IMR-90 (cell line): ENCODE measurements around the gene TAS2R42. TPM values are rescaled to one million over a fixed set of nuclear protein-coding genes. Genes with fewer than 3 reads are reported as not detected.

Source experiments
- ATAC-seq: fragments of 200-7000 bp; cut with Tn5 transposase; 2 replicates; pipeline ENCODE4 v1.9.1; 2020; ENCODE audit warnings: low read depth, mild to moderate bottlenecking, moderate library complexity
- BruUV-seq: library from RNA; stranded (reverse); fragments of 400-500 nt; replicated peaks from 2 replicates; lab custom pipeline; 2021; lab: Mats Ljungman, UMichigan
- CTCF ChIA-PET: fragments of 300-600 bp; formaldehyde crosslinking; extraction: SDS; loops from one replicate; lab custom pipeline; 2021; ENCODE audit warnings: antibody characterized with exemption; lab: Yijun Ruan, JAX
- POLR2A ChIA-PET: fragments of 300-600 bp; sonication (Branson Sonifier 250); formaldehyde crosslinking; loops from one replicate; lab custom pipeline; 2022; ENCODE audit warnings: antibody characterized with exemption; ENCODE audit not compliant: unreplicated experiment; lab: Charles Lee
- DNase-seq: peaks from one replicate; pipeline ENCODE4 v3.0.0; 2013
- H2AFZ ChIP-seq: replicated peaks from 2 replicates; pipeline ENCODE3; 2013; ENCODE audit warnings: low read length, mild to moderate bottlenecking; ENCODE audit not compliant: poor library complexity
- H2AK5ac ChIP-seq: 2 replicates; pipeline ENCODE4 v1.6.1; 2013; ENCODE audit warnings: low read depth, low read length, inconsistent platforms
- H2AK9ac ChIP-seq: replicated peaks from 2 replicates; pipeline ENCODE3; 2013; ENCODE audit warnings: mild to moderate bottlenecking, low read depth, low read length, moderate library complexity; ENCODE audit not compliant: poor library complexity
- H2BK120ac ChIP-seq: 2 replicates; pipeline ENCODE4 v1.6.1; 2013; ENCODE audit warnings: low read depth, low read length, inconsistent platforms
- H2BK15ac ChIP-seq: 3 replicates; pipeline ENCODE4 v1.6.1; 2013; ENCODE audit warnings: low read depth, low read length, inconsistent platforms
- H2BK20ac ChIP-seq: 2 replicates; pipeline ENCODE4 v1.6.1; 2013; ENCODE audit warnings: low read depth, mild to moderate bottlenecking, inconsistent platforms, low read length, moderate library complexity
- H2BK5ac ChIP-seq: 2 replicates; pipeline ENCODE4 v1.6.1; 2013; ENCODE audit warnings: mild to moderate bottlenecking, low read depth, low read length, inconsistent platforms; ENCODE audit not compliant: poor library complexity, severe bottlenecking
- H3K14ac ChIP-seq: replicated peaks from 2 replicates; pipeline ENCODE4 v1.6.1; 2013; ENCODE audit warnings: low read depth, low read length, inconsistent platforms
- H3K18ac ChIP-seq: 2 replicates; pipeline ENCODE4 v1.6.1; 2013; ENCODE audit warnings: low read depth, low read length, control low read depth
- H3K23ac ChIP-seq: 2 replicates; pipeline ENCODE4 v1.6.1; 2013; ENCODE audit warnings: low read depth, low read length, inconsistent platforms
- H3K27ac ChIP-seq: 2 replicates; pipeline ENCODE4 v1.5.1; 2013; ENCODE audit warnings: mild to moderate bottlenecking, control low read depth, low read length; ENCODE audit not compliant: insufficient read depth
- H3K27me3 ChIP-seq: 2 replicates; pipeline ENCODE4 v1.6.1; 2013; ENCODE audit warnings: low read length; ENCODE audit not compliant: control insufficient read depth, insufficient read depth
- H3K36me3 ChIP-seq: 2 replicates; pipeline ENCODE4 v1.6.1; 2013; ENCODE audit warnings: low read length, mixed read lengths; ENCODE audit not compliant: control insufficient read depth, insufficient read depth
- H3K4ac ChIP-seq: 2 replicates; pipeline ENCODE4 v1.6.1; 2013; ENCODE audit warnings: low read depth, low read length, inconsistent platforms
- H3K4me1 ChIP-seq: 2 replicates; pipeline ENCODE4 v1.6.1; 2013; ENCODE audit warnings: low read length, mixed read lengths; ENCODE audit not compliant: control insufficient read depth, insufficient read depth
- H3K4me2 ChIP-seq: 2 replicates; pipeline ENCODE4 v1.6.1; 2013; ENCODE audit warnings: low read depth, mild to moderate bottlenecking, control low read depth, low read length, moderate library complexity
- H3K4me3 ChIP-seq: 2 replicates; pipeline ENCODE4 v1.5.1; 2013; ENCODE audit warnings: low read depth, mild to moderate bottlenecking, control low read depth, low read length, moderate library complexity; ENCODE audit not compliant: insufficient read depth
- H3K56ac ChIP-seq: 2 replicates; pipeline ENCODE4 v1.6.1; 2013; ENCODE audit warnings: low read length, inconsistent platforms; ENCODE audit not compliant: insufficient read depth; ENCODE audit errors: extremely low read depth
- H3K79me1 ChIP-seq, 2 experiments: 2 replicates each; pipeline ENCODE4 v1.6.1; 2013; ENCODE audit warnings: low read length in 2 of 2, inconsistent platforms in 1 of 2, low read depth in 1 of 2
- H3K9ac ChIP-seq: 2 replicates; pipeline ENCODE4 v1.6.1; 2013; ENCODE audit warnings: low read depth, low read length, control low read depth
- H3K9me1 ChIP-seq: 2 replicates; pipeline ENCODE4 v1.6.1; 2013; ENCODE audit warnings: low read length, inconsistent platforms; ENCODE audit not compliant: insufficient read depth
- H3K9me3 ChIP-seq: 2 replicates; pipeline ENCODE4 v1.6.1; 2013; ENCODE audit warnings: low read length; ENCODE audit not compliant: control insufficient read depth, insufficient read depth
- H4K20me1 ChIP-seq: 2 replicates; pipeline ENCODE4 v1.6.1; 2013; ENCODE audit warnings: low read length, inconsistent platforms; ENCODE audit not compliant: insufficient read depth
- H4K5ac ChIP-seq: 2 replicates; pipeline ENCODE4 v1.6.1; 2013; ENCODE audit warnings: mild to moderate bottlenecking, low read depth, low read length, control low read depth
- H4K8ac ChIP-seq, 2 experiments: 2 replicates each; pipeline ENCODE4 v1.6.1; 2013; ENCODE audit warnings: low read depth in 2 of 2, low read length in 2 of 2, control low read depth in 1 of 2, inconsistent platforms in 1 of 2
- H4K91ac ChIP-seq: 2 replicates; pipeline ENCODE4 v1.6.1; 2013; ENCODE audit warnings: low read depth, low read length, inconsistent platforms; ENCODE audit not compliant: insufficient read depth
- CEBPB ChIP-seq: IDR thresholded peaks from 2 replicates; pipeline ENCODE4 v1.6.1; 2012; ENCODE audit warnings: low read depth, low read length, improper control_type of control experiment
- CHD1 ChIP-seq: IDR thresholded peaks from 2 replicates; pipeline ENCODE4 v1.6.1; 2012; ENCODE audit warnings: low read depth, low read length, improper control_type of control experiment
- FOS ChIP-seq: fragments of 150-350 bp; IDR thresholded peaks from 2 replicates; pipeline ENCODE4 v1.6.1; 2016; ENCODE audit warnings: low read depth, low read length
- MAFK ChIP-seq: IDR thresholded peaks from 2 replicates; pipeline ENCODE4 v1.6.1; 2012; ENCODE audit warnings: low read depth, low read length, improper control_type of control experiment
- MAZ ChIP-seq: IDR thresholded peaks from 2 replicates; pipeline ENCODE4 v1.6.1; 2012; ENCODE audit warnings: low read depth, mild to moderate bottlenecking, low read length, improper control_type of control experiment, moderate library complexity, borderline replicate concordance
- POLR2A ChIP-seq: IDR thresholded peaks from 2 replicates; pipeline ENCODE4 v1.6.1; 2012; ENCODE audit warnings: mild to moderate bottlenecking, low read depth, low read length
- WGBS, 2 experiments: methylation state at CpG; one replicate each; pipeline versions ENCODE4 v1.1.5 to v1.1.7; 2013; ENCODE audit warnings: missing lambda C conversion rate in 2 of 2; ENCODE audit not compliant: insufficient read length in 1 of 2; ENCODE audit errors: extremely low coverage in 2 of 2; 5-methylcytosine and 5-hydroxymethylcytosine counted together
- dilution Hi-C: fragments of 300-500 bp; cut with HindIII; formaldehyde crosslinking; loops from one replicate; pipeline ENCODE4 v1.14.3; 2018; ENCODE audit warnings: low sequenced_read_pairs; ENCODE audit not compliant: unreplicated experiment
- in situ Hi-C: fragments of 300-500 bp; cut with MboI; formaldehyde crosslinking; loops from 3 replicates; pipeline ENCODE4 v1.14.3; 2019; ENCODE audit warnings: low sequenced_read_pairs, inconsistent platforms, mixed read lengths
- intact Hi-C: fragments of 100-400 bp; cut with micrococcal nuclease; formaldehyde crosslinking; loops from 2 replicates; pipeline ENCODE4 v1.10.0; 2022
- polyA plus RNA-seq, 3 experiments: library from polyadenylated mRNA; depleted of rRNA; stranded (reverse); fragments of >200 nt; gene quantifications; 2 replicates each; pipeline ENCODE4 v1.2.3, GENCODE V29; 2012; ENCODE audit warnings: low replicate concordance in 1 of 3
- total RNA-seq: library from RNA; depleted of rRNA; stranded (reverse); fragments of >200 nt; gene quantifications from 2 replicates; pipeline ENCODE4 v1.2.3, GENCODE V29; 2012
- TF ChIP-seq, protein P1 (sequence below): conservative IDR thresholded peaks from 2 replicates; pipeline ENCODE4 v1.5.1; 2012; ENCODE audit warnings: mild to moderate bottlenecking, low read depth, low read length, improper control_type of control experiment
- TF ChIP-seq, protein P2 (sequence below): fragments of 150-350 bp; IDR thresholded peaks from 2 replicates; pipeline ENCODE4 v1.6.1; 2016; ENCODE audit warnings: low read depth, mild to moderate bottlenecking, low read length, moderate library complexity, borderline replicate concordance

TAS2R42 gene
- total and polyA plus RNA-seq, 2 of the 4 experiments (the other 2 are of a cell fraction), result not detected

DNA sequence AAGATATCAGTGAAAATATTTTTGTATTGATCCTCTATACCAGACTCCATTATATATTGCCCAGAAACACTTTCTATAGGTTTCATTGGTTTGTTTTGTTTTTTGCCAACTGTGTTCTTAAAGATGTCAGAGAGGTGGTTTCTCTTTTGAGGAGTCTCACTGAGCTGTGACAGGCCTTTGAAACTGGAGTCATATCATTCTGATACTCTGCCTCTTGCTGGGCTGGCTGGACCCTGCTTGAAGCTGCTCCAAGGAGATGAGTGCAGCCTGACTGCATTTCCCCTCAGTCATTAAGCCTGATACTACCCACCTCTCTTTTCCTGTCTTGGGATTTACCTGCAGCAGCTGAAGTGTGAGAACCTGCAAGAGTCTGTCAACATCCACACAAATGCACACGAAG, 35.9 kb downstream of the TAS2R42 start:
- CTCF ChIA-PET, result no interaction called here
- dilution Hi-C loops, result no loop called here
- peaks cover 9 to 17% of the 10 kb centered on the region in 2 experiments; a peak in 3 of 4 replicates for H3K79me1 ChIP-seq

More for the DNA sequence above, 35.9 kb downstream of the TAS2R42 start:
- Histone ChIP-seq H2BK120ac (no peak overlapping the region), H4K20me1 (peaks cover 4% of the 10 kb centered on the region; the same call in 1 of the 2 replicates), H2BK5ac (no peak overlapping the region), H3K4me1 (no peaks in the 10 kb centered on the region), H2AK5ac (no peak overlapping the region), H3K56ac (no peak overlapping the region), H3K4me2 (no peak overlapping the region), H3K9ac (no peak overlapping the region), H3K27me3 (no peaks in the 10 kb centered on the region), H2AFZ (no peak overlapping the region), H2BK15ac (no peak overlapping the region), H4K5ac (no peak overlapping the region), H3K4me3 (no peak overlapping the region), H3K9me3 (peaks cover 2% of the 10 kb centered on the region; the same call in 1 of the 2 replicates), H3K23ac (no peak overlapping the region), H2AK9ac (no peak overlapping the region), H3K9me1 (no peaks in the 10 kb centered on the region), H3K27ac (no peak overlapping the region), H3K14ac (no peak overlapping the region), H4K8ac (no peak overlapping the region), H3K36me3 (no peaks in the 10 kb centered on the region; the same call in 1 of the 2 replicates), H3K18ac (no peak overlapping the region), H2BK20ac (no peak overlapping the region), H3K4ac (no peak overlapping the region), H4K91ac (no peak overlapping the region)
- no peak for TF ChIP-seq POLR2A
- TF ChIP-seq MAZ, result no peak
- TF ChIP-seq, protein P1, sequence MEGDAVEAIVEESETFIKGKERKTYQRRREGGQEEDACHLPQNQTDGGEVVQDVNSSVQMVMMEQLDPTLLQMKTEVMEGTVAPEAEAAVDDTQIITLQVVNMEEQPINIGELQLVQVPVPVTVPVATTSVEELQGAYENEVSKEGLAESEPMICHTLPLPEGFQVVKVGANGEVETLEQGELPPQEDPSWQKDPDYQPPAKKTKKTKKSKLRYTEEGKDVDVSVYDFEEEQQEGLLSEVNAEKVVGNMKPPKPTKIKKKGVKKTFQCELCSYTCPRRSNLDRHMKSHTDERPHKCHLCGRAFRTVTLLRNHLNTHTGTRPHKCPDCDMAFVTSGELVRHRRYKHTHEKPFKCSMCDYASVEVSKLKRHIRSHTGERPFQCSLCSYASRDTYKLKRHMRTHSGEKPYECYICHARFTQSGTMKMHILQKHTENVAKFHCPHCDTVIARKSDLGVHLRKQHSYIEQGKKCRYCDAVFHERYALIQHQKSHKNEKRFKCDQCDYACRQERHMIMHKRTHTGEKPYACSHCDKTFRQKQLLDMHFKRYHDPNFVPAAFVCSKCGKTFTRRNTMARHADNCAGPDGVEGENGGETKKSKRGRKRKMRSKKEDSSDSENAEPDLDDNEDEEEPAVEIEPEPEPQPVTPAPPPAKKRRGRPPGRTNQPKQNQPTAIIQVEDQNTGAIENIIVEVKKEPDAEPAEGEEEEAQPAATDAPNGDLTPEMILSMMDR, result no peak
- TF ChIP-seq CEBPB, result no peak
- TF ChIP-seq, protein P2, sequence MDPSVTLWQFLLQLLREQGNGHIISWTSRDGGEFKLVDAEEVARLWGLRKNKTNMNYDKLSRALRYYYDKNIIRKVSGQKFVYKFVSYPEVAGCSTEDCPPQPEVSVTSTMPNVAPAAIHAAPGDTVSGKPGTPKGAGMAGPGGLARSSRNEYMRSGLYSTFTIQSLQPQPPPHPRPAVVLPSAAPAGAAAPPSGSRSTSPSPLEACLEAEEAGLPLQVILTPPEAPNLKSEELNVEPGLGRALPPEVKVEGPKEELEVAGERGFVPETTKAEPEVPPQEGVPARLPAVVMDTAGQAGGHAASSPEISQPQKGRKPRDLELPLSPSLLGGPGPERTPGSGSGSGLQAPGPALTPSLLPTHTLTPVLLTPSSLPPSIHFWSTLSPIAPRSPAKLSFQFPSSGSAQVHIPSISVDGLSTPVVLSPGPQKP, result no peak
- TF ChIP-seq FOS, result no peak
- no peak for TF ChIP-seq MAFK
- no peak for TF ChIP-seq CHD1
- intact Hi-C loops, result no loop called here
- ATAC-seq, result no peak
- no TSS peak for BruUV-seq
- no peak for DNase-seq
- no CpG with 5 or more reads among the region's 1 CpG for WGBS, 2 experiments
- in situ Hi-C loops, result no loop called here
- POLR2A ChIA-PET, result no interaction called here
